ENCODE measurements around the gene SLC6A20. TPM values are rescaled to one million over a fixed set of nuclear protein-coding genes. Genes with fewer than 3 reads are reported as not detected.
A peak's percentile ranks its signal among the peaks of the same experiment; 100 is the strongest.

SLC6A20 gene
- polyA plus RNA-seq, 1 experiment = not detected

DNA sequence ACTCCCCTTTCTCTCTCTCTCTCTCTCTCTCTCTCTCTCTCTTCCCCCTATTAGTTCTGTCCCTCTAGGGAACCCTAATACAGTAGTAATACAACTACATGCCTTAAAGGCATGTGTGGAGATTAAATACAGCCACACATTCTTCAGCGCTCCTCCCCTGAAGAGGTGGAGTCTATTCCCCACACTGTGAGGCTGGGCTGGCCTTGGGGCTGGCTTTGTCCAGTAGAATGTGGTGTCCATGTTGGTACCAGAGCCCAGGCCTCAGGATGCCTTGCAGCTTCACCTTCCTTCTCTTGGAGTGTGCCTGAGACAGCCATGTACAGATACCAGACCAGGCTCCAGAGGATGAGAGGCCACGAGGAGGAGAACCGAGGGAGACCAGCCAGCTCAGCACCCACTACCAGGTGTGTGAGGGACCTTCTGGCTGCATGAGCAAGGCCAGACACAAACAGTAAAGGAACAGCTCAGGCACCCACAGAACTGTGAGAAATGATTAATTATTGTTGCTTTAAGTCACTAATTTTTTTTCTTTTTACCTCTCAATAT lies 10.7 kb downstream of the SLC6A20 start:
- Histone ChIP-seq H3K36me3 (ENCODE audit: control insufficient read depth, insufficient read depth, low read length) (no peaks in the 10 kb centered on the region), H3K4me3 (ENCODE audit: low read depth, low read length) (no peak overlapping the region), H3K27me3 (ENCODE audit: control insufficient read depth, insufficient read depth, low read length) (peaks cover 9% of the 10 kb centered on the region)
- TF ChIP-seq, protein P1, sequence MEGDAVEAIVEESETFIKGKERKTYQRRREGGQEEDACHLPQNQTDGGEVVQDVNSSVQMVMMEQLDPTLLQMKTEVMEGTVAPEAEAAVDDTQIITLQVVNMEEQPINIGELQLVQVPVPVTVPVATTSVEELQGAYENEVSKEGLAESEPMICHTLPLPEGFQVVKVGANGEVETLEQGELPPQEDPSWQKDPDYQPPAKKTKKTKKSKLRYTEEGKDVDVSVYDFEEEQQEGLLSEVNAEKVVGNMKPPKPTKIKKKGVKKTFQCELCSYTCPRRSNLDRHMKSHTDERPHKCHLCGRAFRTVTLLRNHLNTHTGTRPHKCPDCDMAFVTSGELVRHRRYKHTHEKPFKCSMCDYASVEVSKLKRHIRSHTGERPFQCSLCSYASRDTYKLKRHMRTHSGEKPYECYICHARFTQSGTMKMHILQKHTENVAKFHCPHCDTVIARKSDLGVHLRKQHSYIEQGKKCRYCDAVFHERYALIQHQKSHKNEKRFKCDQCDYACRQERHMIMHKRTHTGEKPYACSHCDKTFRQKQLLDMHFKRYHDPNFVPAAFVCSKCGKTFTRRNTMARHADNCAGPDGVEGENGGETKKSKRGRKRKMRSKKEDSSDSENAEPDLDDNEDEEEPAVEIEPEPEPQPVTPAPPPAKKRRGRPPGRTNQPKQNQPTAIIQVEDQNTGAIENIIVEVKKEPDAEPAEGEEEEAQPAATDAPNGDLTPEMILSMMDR (IDR thresholded peaks at IDR 0.05; ENCODE audit: insufficient read depth, low read depth, low read length) = no peak
- ChIA-PET POLR2A (no interaction called here), CTCF (no interaction called here)
- DNase-seq (ENCODE audit: low read depth) = no peak

DNA sequence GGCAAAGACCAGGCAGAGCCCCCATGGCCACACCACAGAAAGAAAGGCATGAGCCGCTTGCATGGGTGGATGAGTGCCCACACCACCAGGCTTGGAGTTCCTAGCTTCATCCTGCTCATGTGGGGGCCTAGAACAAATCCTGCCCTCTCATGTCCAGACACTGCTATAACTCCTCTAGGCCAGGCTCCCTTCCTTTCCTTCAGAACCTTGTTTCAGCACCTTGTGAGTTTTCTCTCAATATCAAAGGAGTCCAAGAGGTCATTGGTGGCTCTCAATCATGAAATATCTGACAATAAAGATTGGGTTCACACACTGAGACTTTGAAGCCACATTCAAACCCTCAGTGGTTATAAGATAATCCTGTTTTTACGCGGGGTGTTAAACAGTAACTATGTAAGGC lies 12.7 kb downstream of the SLC6A20 start:
- CTCF ChIA-PET = no interaction called here

DNA sequence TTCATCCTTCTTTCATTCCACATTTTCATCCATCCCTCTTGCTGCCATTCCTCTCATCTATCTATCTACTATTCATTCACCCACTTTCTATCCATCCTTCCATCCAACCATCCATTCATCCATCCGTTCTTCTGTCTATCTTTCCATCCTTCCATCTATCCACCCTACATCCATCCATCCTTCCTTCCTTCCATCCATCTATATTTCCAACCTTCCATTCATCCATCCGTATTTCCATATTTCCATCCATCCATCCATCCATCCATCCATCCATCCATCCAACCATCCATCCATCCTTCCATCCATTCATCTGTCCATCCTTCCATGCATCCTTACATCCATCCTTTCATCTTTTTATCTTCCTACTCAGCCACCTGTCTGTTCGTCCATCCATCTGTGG lies 14.0 kb downstream of the SLC6A20 start:
- H3K27me3 ChIP-seq (ENCODE audit: control insufficient read depth, insufficient read depth, low read length) = peaks cover 12% of the 10 kb centered on the region
- ChIA-PET POLR2A (no interaction called here), CTCF (no interaction called here)
- TF ChIP-seq, protein P1 (IDR thresholded peaks at IDR 0.05; ENCODE audit: insufficient read depth, low read depth, low read length) = no peak
- no peak overlapping the region for H3K4me3 ChIP-seq (ENCODE audit: low read depth, low read length)
- no peaks in the 10 kb centered on the region for H3K36me3 ChIP-seq (ENCODE audit: control insufficient read depth, insufficient read depth, low read length)
- DNase-seq (ENCODE audit: low read depth) = no peak

More for the DNA sequence above, 12.7 kb downstream of the SLC6A20 start:
- Histone ChIP-seq H3K36me3 (ENCODE audit: control insufficient read depth, insufficient read depth, low read length) (no peaks in the 10 kb centered on the region), H3K4me3 (ENCODE audit: low read depth, low read length) (no peak overlapping the region), H3K27me3 (ENCODE audit: control insufficient read depth, insufficient read depth, low read length) (peaks cover 12% of the 10 kb centered on the region)
- DNase-seq (ENCODE audit: low read depth) = no peak
- TF ChIP-seq, protein P1 (IDR thresholded peaks at IDR 0.05; ENCODE audit: insufficient read depth, low read depth, low read length) = 0 out of 2 replicates have a peak, but pooled peaks have one; percentile 8
- POLR2A ChIA-PET = no interaction called here

DNA sequence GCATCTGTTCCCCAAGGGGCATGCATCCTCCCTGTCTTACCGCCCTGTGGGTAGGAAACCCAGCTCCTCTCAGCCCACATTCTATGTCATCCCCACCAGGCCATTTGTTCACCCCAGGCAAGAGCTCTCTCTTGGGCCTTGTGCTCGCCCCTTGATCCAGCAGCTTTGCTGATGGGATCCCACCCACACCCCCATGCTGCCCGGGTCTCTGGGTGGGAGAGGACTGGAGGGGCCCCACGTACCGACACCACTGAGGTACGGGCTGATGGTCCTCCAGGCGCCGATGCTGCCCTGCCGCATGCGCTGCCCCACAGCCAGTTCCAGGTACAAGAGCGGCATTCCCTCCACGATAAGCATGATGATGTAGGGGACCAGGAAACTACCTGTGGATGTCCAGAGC lies 14.5 kb downstream of the SLC6A20 start:
- CTCF ChIA-PET = interaction anchor here (0.6 kb wide), 1 partner anchor 10 kb away, joined by 3 read pairs; no protein-coding TSS in a partner anchor
- TF ChIP-seq, protein P1 (IDR thresholded peaks at IDR 0.05; ENCODE audit: insufficient read depth, low read depth, low read length) = no peak

DNA sequence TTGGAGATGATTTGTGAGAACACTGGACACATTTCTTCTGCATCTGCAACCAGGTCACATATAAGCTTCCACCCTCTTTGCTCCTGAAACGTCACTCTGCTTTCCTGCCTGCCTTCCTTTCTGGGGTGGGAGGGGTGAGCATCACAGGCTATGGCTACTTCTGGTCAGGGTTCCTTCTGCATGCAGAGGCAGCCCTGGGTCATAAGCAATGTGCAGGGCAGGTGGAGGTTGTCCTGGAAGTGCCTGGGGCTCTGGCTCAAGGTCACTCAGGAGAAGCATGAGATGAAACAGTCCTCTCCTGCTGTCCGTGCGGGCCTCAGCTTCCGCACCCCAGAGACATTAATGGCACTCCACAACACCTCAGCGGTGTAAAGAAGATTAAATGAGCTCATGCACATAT lies 15.1 kb downstream of the SLC6A20 start:
- no peak for DNase-seq (ENCODE audit: low read depth)
- CTCF ChIA-PET = interaction anchor here (0.6 kb wide), 1 partner anchor 10 kb away, joined by 3 read pairs; no protein-coding TSS in a partner anchor
- POLR2A ChIA-PET = no interaction called here
- H3K4me3 ChIP-seq (ENCODE audit: low read depth, low read length) = no peak overlapping the region
- TF ChIP-seq, protein P1 (IDR thresholded peaks at IDR 0.05; ENCODE audit: insufficient read depth, low read depth, low read length) = no peak
- peaks cover 12% of the 10 kb centered on the region for H3K27me3 ChIP-seq (ENCODE audit: control insufficient read depth, insufficient read depth, low read length)
- H3K36me3 ChIP-seq (ENCODE audit: control insufficient read depth, insufficient read depth, low read length) = no peaks in the 10 kb centered on the region

More for the DNA sequence above, 14.5 kb downstream of the SLC6A20 start:
- POLR2A ChIA-PET = no interaction called here
- no peaks in the 10 kb centered on the region for H3K36me3 ChIP-seq (ENCODE audit: control insufficient read depth, insufficient read depth, low read length)
- peaks cover 13% of the 10 kb centered on the region for H3K27me3 ChIP-seq (ENCODE audit: control insufficient read depth, insufficient read depth, low read length)
- no peak for DNase-seq (ENCODE audit: low read depth)
- H3K4me3 ChIP-seq (ENCODE audit: low read depth, low read length) = no peak overlapping the region
